KOPT-K1 (cell line): Measurements from ENCODE around the gene BGLAP.

Source experiments
- H3K27ac ChIP-seq: fragments of 200-600 bp; sonication (generic); 2 replicates; pipeline ENCODE4 v1.5.1; 2016; ENCODE audit warnings: antibody characterized with exemption, mild to moderate bottlenecking, low read depth, low read length; ENCODE audit not compliant: poor library complexity, severe bottlenecking
- H3K36me3 ChIP-seq: fragments of 200-600 bp; sonication (generic); 2 replicates; pipeline ENCODE4 v1.5.1; 2017; ENCODE audit warnings: antibody characterized with exemption, mild to moderate bottlenecking, low read length, moderate library complexity; ENCODE audit not compliant: insufficient read depth
- H3K9me3 ChIP-seq: fragments of 200-600 bp; sonication (generic); 2 replicates; pipeline ENCODE4 v1.5.1; 2017; ENCODE audit warnings: antibody characterized with exemption, low read length, mild to moderate bottlenecking; ENCODE audit not compliant: insufficient read depth, poor library complexity, severe bottlenecking

Gene BGLAP

DNA sequence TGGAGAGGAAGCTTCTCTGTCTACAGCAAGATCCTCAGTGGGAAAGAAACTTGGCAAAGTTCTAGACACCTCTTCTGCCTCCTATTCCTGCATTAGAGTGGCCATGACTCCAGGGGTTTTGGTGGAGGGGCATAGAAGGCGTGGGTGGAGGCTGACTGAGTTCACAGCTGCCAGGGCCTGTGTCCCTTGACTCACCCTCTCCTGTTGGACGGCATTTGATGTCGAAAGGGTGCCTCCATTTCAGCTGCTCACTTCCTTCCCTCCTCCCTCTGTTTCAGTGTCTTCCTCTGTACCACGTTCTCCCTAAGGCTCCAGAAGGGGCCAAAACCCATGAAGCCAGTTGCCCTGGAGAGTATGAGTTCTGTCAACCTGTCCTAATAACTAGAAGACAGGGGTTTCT lies 42.8 kb downstream of the BGLAP start:
- Histone ChIP-seq H3K9me3 (no peaks in the 10 kb centered on the region), H3K27ac (no peak overlapping the region), H3K36me3 (peaks cover 16% of the 10 kb centered on the region)

DNA sequence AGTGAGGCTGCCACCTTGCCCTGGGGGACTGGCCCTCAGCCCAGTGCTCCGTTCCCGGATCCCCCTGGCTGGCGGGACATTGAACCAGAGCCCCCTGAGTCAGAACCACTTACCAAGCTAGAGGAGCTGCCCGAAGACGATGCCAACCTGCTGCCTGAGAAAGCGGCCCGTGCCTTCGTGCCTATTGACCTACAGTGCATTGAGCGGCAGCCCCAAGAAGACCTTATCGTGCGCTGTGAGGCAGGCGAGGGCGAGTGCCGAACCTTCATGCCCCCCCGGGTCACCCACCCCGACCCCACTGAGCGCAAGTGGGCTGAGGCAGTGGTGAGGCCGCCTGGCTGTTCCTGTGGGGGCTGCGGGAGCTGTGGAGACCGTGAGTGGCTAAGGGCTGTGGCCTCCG lies 43.5 kb downstream of the BGLAP start:
- H3K27ac ChIP-seq = no peak overlapping the region

DNA sequence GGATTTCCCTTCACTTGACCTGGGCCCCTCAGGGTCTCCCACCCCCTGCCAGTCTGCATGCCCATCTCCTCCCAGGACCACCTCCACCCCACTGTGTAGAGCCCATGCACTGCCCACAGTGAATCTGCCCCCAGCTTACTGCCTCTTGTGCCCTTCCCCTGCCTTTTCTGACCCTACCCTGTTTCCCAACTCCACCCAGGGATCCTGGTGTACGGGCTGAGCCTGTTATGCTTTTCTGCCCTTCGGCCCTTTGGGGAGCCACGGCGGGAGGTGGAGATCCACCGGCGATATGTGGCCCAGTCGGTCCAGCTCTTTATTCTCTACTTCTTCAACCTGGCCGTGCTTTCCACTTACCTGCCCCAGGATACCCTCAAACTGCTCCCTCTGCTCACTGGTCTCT lies 44.1 kb downstream of the BGLAP start:
- no peaks in the 10 kb centered on the region for H3K9me3 ChIP-seq
- H3K27ac ChIP-seq = no peak overlapping the region
- peaks cover 8% of the 10 kb centered on the region; the same call in 1 of the 2 replicates for H3K36me3 ChIP-seq

More for the DNA sequence above, 43.5 kb downstream of the BGLAP start:
- Histone ChIP-seq H3K36me3 (peaks cover 9% of the 10 kb centered on the region), H3K9me3 (no peaks in the 10 kb centered on the region)

DNA sequence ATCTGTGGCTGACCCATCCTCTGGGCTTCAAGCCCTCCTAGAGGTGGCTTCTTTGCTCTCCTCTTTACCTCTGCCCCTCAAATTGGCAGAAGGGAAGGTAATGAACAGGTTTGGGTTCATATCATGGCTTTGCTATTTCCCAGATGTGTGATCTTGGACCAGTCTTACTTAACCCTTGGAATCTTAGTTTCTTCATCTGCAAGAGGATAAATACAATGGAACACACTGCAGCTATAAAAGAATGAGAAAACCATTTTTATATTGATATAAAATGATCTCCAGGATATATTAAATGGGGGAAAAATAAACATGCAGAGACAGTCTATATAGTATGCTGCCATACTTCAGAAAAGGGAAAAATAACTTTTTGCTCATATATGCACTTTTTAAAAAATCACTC lies 47.9 kb downstream of the BGLAP start:
- Histone ChIP-seq H3K9me3 (no peaks in the 10 kb centered on the region), H3K27ac (no peak overlapping the region), H3K36me3 (peaks cover 37% of the 10 kb centered on the region; the same call in 1 of the 2 replicates)

DNA sequence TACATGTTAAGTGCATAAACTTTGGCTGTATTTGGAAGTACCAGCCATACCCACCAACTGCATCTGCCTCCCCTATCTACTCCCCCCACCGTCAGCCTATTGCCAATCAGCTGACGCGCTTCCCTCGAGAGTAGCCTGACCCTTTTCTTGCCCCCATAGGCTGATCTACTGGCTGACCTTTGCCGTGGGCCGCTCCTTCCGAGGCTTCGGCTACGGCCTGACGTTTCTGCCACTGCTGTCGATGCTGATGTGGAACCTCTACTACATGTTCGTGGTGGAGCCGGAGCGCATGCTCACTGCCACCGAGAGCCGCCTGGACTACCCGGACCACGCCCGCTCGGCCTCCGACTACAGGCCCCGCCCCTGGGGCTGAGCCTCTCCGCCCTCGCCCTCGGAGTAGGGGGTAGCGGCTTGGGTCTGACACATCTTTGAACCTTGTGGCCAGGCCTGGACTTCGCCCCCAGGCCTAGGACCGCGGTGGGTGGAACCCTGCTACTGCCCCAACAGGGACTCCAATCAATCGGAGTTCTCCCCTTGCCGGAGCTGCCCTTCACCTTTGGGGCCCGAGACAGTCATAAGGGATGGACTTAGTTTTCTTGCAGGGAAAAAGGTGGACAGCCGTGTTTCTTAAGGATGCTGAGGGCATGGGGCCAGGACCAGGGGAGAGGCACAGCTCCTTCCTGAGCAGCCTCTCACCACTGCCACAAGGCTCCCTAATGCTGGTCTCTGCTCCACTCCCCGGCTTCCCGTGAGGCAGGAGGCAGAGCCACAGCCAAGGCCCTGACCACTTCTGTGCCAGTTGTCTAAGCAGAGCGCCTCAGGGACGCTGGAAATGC lies 49.5 kb downstream of the BGLAP start:
- Histone ChIP-seq H3K27ac (no peak overlapping the region), H3K36me3 (peaks cover 37% of the 10 kb centered on the region; the same call in 1 of the 2 replicates), H3K9me3 (no peaks in the 10 kb centered on the region)
